GM23338 (cell line): ENCODE data around the gene BBS1. TPM values are rescaled to one million over a fixed set of nuclear protein-coding genes. Genes with fewer than 3 reads are reported as not detected.

Source experiments
- ATAC-seq: fragments of 200-7000 bp; cut with Tn5 transposase; 3 replicates; pipeline ENCODE4 v1.9.1; 2020
- DNase-seq: peaks from one replicate; pipeline ENCODE4 v3.0.0-alpha.2; 2015; ENCODE audit warnings: low spot score
- H2AFZ ChIP-seq: fragments of 200-600 bp; sonication (generic); 2 replicates; pipeline ENCODE4 v1.8.0; 2016; ENCODE audit warnings: antibody characterized with exemption, mild to moderate bottlenecking, moderate library complexity
- H3F3A ChIP-seq: fragments of 200-600 bp; sonication (generic); replicated peaks from 2 replicates; pipeline ENCODE4 v1.8.0; 2017; ENCODE audit warnings: antibody characterized with exemption, mixed run types, low read depth
- H3K27ac ChIP-seq: fragments of 200-600 bp; sonication (generic); 2 replicates; pipeline ENCODE4 v1.6.1; 2016; ENCODE audit warnings: low read depth
- H3K27me3 ChIP-seq: fragments of 200-600 bp; sonication (generic); 2 replicates; pipeline ENCODE4 v1.8.0; 2016; ENCODE audit warnings: mild to moderate bottlenecking, mixed run types, moderate library complexity; ENCODE audit not compliant: insufficient read depth
- H3K36me3 ChIP-seq: fragments of 200-600 bp; sonication (generic); 2 replicates; pipeline ENCODE4 v1.8.0; 2016; ENCODE audit warnings: mild to moderate bottlenecking; ENCODE audit not compliant: insufficient read depth
- H3K4me1 ChIP-seq: fragments of 200-600 bp; sonication (generic); 2 replicates; pipeline ENCODE4 v1.8.0; 2016; ENCODE audit warnings: mild to moderate bottlenecking, moderate library complexity; ENCODE audit not compliant: insufficient read depth
- H3K4me2 ChIP-seq: fragments of 200-600 bp; sonication (generic); 2 replicates; pipeline ENCODE4 v1.7.1; 2017; ENCODE audit warnings: mixed run types
- H3K4me3 ChIP-seq: fragments of 200-600 bp; sonication (generic); 2 replicates; pipeline ENCODE4 v1.6.1; 2016; ENCODE audit warnings: mixed run types
- H3K79me2 ChIP-seq: fragments of 200-600 bp; sonication (generic); replicated peaks from 2 replicates; pipeline ENCODE4 v1.8.0; 2017; ENCODE audit warnings: mild to moderate bottlenecking; ENCODE audit not compliant: insufficient read depth
- H3K9me2 ChIP-seq: fragments of 200-600 bp; sonication (generic); 2 replicates; pipeline ENCODE4 v1.8.0; 2017; ENCODE audit not compliant: insufficient read depth
- H4K20me1 ChIP-seq: fragments of 200-600 bp; sonication (generic); replicated peaks from 2 replicates; pipeline ENCODE4 v1.8.0; 2017; ENCODE audit warnings: mild to moderate bottlenecking; ENCODE audit not compliant: insufficient read depth
- H3K27ac Mint-ChIP-seq: 2 replicates; pipeline ENCODE4 v1.8.0; 2020; ENCODE audit warnings: inconsistent platforms, mild to moderate bottlenecking, moderate library complexity, mixed read lengths
- H3K27me3 Mint-ChIP-seq: 3 replicates; pipeline ENCODE4 v1.8.0; 2022; ENCODE audit warnings: low read depth, mild to moderate bottlenecking, moderate library complexity, mixed read lengths, inconsistent platforms; ENCODE audit not compliant: insufficient read depth, poor library complexity
- H3K36me3 Mint-ChIP-seq: 3 replicates; pipeline ENCODE4 v1.8.0; 2021; ENCODE audit warnings: low read depth, mild to moderate bottlenecking, inconsistent platforms, moderate library complexity, mixed read lengths
- H3K4me1 Mint-ChIP-seq: 3 replicates; pipeline ENCODE4 v1.8.0; 2020; ENCODE audit warnings: mild to moderate bottlenecking, inconsistent platforms, mixed read lengths
- H3K4me3 Mint-ChIP-seq: 3 replicates; pipeline ENCODE4 v1.8.0; 2021; ENCODE audit warnings: moderate library complexity, mild to moderate bottlenecking, inconsistent platforms, mixed read lengths
- H3K9me3 Mint-ChIP-seq: 3 replicates; pipeline ENCODE4 v1.8.0; 2020; ENCODE audit warnings: moderate library complexity, mild to moderate bottlenecking, inconsistent platforms, mixed read lengths
- EZH2phosphoT487 ChIP-seq: fragments of 200-600 bp; sonication (generic); IDR thresholded peaks from one replicate; pipeline ENCODE4 v1.8.1; 2018; ENCODE audit warnings: antibody characterized with exemption; ENCODE audit not compliant: unreplicated experiment
- JUNB ChIP-seq: IDR thresholded peaks from one replicate; pipeline ENCODE4 v1.6.1; 2016; ENCODE audit warnings: antibody characterized with exemption; ENCODE audit not compliant: unreplicated experiment
- NANOG ChIP-seq: IDR thresholded peaks from 2 replicates; pipeline ENCODE4 v1.6.1; 2016; ENCODE audit warnings: antibody characterized with exemption, borderline replicate concordance
- POLR2AphosphoS5 ChIP-seq: IDR thresholded peaks from 2 replicates; pipeline ENCODE4 v1.6.1; 2016; ENCODE audit warnings: antibody characterized with exemption, low read depth
- STAT1 ChIP-seq: IDR thresholded peaks from one replicate; pipeline ENCODE4 v1.6.1; 2016; ENCODE audit warnings: antibody characterized with exemption; ENCODE audit not compliant: unreplicated experiment
- ZNF114 ChIP-seq: fragments of 250-450 bp; sonication (Bioruptor Pico); IDR thresholded peaks from 2 replicates; pipeline ENCODE4 v1.5.0; 2020; ENCODE audit warnings: mild to moderate bottlenecking, moderate library complexity
- polyA plus RNA-seq: library from polyadenylated mRNA; unstranded; fragments of >200 nt; fragmentation: Nextera tagmentation; extraction: Ambion mirVana; gene quantifications from 2 replicates; pipeline ENCODE4 v1.2.1, GENCODE V29; 2016
- total RNA-seq: library from RNA; depleted of rRNA; stranded (reverse); fragments of >200 nt; shearing (Covaris generic); gene quantifications from 2 replicates; pipeline ENCODE4 v1.2.3, GENCODE V29; 2014
- TF ChIP-seq, protein P1 (sequence below), 2 experiments: fragments of 200-600 bp in 1 of 2; sonication (generic) in 1 of 2; conservative IDR thresholded peaks; 2 replicates each; pipeline versions ENCODE4 v1.5.1 to v1.6.1; 2016 to 2017; ENCODE audit warnings: antibody characterized with exemption in 2 of 2, low read depth in 2 of 2, mild to moderate bottlenecking in 2 of 2, moderate library complexity in 1 of 2
- TF ChIP-seq, protein P2 (sequence below): fragments of 250-450 bp; sonication (Bioruptor Pico); IDR thresholded peaks from 2 replicates; pipeline ENCODE4 v1.5.0; 2020; ENCODE audit warnings: mild to moderate bottlenecking, moderate library complexity

The BBS1 gene
- total and polyA plus RNA-seq, 2 experiments from 2014 or later = 11.6 to 41.3 TPM

DNA sequence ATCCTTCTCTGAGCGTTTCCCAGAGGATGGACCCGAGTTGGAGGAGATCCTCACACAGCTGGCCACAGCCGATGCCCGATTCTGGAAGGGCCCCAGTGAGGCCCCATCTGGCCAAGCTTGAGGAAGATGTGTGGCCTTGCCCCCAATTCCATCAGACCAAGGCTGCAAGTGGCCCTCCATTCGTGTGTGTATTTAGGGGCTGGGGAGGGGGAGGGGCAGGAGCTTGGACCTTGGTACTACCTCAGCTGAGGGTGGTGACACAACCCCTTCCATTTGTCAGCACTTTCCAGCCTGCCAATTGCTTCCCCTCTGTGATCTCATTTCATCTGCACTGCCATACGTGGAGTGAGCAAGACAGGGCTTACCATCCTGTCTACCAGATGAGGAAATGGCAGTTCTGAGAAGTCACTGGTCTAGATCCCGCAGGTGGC lies 1.3 kb upstream of the BBS1 start:
- Mint-ChIP-seq H3K4me3 (no peak overlapping the region; the same call in 2 of the 3 replicates), H3K9me3 (no peaks in the 10 kb centered on the region), H3K4me1 (peaks cover 6% of the 10 kb centered on the region), H3K27ac (no peak overlapping the region), H3K27me3 (peaks cover 6% of the 10 kb centered on the region), H3K36me3 (peaks cover 6% of the 10 kb centered on the region)
- Histone ChIP-seq H3K36me3 (no peaks in the 10 kb centered on the region; the same call in 1 of the 2 replicates), H3F3A (0 out of 2 replicates have a peak, but pooled peaks cover 5% of the 10 kb centered on the region), H3K4me2 (no peak overlapping the region), H3K4me3 (no peak overlapping the region), H4K20me1 (0 out of 2 replicates have a peak, but pooled peaks cover 3% of the 10 kb centered on the region), H3K4me1 (peaks cover 6% of the 10 kb centered on the region), H3K27ac (0 out of 2 replicates have a peak overlapping the region, but pooled peaks have one; percentile 39), H3K27me3 (no peaks in the 10 kb centered on the region), H2AFZ (no peak overlapping the region), H3K9me2 (no peaks in the 10 kb centered on the region), H3K79me2 (peaks cover 9% of the 10 kb centered on the region)
- no peak for DNase-seq
- ATAC-seq = no peak
- TF ChIP-seq EZH2phosphoT487 (no peak), STAT1 (no peak), JUNB (no peak), POLR2AphosphoS5 (no peak), ZNF114 (CRISPR knock-in tag) (no peak), NANOG (no peak)
- TF ChIP-seq, protein P1, sequence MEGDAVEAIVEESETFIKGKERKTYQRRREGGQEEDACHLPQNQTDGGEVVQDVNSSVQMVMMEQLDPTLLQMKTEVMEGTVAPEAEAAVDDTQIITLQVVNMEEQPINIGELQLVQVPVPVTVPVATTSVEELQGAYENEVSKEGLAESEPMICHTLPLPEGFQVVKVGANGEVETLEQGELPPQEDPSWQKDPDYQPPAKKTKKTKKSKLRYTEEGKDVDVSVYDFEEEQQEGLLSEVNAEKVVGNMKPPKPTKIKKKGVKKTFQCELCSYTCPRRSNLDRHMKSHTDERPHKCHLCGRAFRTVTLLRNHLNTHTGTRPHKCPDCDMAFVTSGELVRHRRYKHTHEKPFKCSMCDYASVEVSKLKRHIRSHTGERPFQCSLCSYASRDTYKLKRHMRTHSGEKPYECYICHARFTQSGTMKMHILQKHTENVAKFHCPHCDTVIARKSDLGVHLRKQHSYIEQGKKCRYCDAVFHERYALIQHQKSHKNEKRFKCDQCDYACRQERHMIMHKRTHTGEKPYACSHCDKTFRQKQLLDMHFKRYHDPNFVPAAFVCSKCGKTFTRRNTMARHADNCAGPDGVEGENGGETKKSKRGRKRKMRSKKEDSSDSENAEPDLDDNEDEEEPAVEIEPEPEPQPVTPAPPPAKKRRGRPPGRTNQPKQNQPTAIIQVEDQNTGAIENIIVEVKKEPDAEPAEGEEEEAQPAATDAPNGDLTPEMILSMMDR (conservative IDR thresholded peaks at IDR 0.05; ENCODE audit: low read depth in 2 of 2) = no peak
- TF ChIP-seq, protein P2, sequence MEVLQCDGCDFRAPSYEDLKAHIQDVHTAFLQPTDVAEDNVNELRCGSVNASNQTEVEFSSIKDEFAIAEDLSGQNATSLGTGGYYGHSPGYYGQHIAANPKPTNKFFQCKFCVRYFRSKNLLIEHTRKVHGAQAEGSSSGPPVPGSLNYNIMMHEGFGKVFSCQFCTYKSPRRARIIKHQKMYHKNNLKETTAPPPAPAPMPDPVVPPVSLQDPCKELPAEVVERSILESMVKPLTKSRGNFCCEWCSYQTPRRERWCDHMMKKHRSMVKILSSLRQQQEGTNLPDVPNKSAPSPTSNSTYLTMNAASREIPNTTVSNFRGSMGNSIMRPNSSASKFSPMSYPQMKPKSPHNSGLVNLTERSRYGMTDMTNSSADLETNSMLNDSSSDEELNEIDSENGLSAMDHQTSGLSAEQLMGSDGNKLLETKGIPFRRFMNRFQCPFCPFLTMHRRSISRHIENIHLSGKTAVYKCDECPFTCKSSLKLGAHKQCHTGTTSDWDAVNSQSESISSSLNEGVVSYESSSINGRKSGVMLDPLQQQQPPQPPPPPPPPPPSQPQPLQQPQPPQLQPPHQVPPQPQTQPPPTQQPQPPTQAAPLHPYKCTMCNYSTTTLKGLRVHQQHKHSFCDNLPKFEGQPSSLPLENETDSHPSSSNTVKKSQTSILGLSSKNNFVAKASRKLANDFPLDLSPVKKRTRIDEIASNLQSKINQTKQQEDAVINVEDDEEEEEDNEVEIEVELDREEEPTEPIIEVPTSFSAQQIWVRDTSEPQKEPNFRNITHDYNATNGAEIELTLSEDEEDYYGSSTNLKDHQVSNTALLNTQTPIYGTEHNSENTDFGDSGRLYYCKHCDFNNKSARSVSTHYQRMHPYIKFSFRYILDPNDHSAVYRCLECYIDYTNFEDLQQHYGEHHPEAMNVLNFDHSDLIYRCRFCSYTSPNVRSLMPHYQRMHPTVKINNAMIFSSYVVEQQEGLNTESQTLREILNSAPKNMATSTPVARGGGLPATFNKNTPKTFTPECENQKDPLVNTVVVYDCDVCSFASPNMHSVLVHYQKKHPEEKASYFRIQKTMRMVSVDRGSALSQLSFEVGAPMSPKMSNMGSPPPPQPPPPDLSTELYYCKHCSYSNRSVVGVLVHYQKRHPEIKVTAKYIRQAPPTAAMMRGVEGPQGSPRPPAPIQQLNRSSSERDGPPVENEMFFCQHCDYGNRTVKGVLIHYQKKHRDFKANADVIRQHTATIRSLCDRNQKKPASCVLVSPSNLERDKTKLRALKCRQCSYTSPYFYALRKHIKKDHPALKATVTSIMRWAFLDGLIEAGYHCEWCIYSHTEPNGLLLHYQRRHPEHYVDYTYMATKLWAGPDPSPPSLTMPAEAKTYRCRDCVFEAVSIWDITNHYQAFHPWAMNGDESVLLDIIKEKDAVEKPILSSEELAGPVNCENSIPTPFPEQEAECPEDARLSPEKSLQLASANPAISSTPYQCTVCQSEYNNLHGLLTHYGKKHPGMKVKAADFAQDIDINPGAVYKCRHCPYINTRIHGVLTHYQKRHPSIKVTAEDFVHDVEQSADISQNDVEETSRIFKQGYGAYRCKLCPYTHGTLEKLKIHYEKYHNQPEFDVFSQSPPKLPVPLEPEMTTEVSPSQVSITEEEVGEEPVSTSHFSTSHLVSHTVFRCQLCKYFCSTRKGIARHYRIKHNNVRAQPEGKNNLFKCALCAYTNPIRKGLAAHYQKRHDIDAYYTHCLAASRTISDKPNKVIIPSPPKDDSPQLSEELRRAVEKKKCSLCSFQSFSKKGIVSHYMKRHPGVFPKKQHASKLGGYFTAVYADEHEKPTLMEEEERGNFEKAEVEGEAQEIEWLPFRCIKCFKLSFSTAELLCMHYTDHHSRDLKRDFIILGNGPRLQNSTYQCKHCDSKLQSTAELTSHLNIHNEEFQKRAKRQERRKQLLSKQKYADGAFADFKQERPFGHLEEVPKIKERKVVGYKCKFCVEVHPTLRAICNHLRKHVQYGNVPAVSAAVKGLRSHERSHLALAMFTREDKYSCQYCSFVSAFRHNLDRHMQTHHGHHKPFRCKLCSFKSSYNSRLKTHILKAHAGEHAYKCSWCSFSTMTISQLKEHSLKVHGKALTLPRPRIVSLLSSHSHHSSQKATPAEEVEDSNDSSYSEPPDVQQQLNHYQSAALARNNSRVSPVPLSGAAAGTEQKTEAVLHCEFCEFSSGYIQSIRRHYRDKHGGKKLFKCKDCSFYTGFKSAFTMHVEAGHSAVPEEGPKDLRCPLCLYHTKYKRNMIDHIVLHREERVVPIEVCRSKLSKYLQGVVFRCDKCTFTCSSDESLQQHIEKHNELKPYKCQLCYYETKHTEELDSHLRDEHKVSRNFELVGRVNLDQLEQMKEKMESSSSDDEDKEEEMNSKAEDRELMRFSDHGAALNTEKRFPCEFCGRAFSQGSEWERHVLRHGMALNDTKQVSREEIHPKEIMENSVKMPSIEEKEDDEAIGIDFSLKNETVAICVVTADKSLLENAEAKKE (CRISPR knock-in tag) = no peak
